Coronary artery (tissue), 2 donors: ENCODE data around the gene TBC1D5.
A peak's percentile ranks its signal among the peaks of the same experiment; 100 is the strongest.

Source experiments
- DNase-seq: peaks from one replicate; pipeline ENCODE4 v3.0.0-alpha.2; 2017; ENCODE audit warnings: low spot score
- H3K27ac ChIP-seq, 2 donors: fragments of 200-600 bp; sonication (generic); one replicate each; pipeline ENCODE4 v1.5.1; 2016 to 2019
- H3K4me3 ChIP-seq: fragments of 200-600 bp; sonication (generic); 2 replicates; pipeline ENCODE4 v1.5.1; 2016; ENCODE audit warnings: mild to moderate bottlenecking, moderate library complexity
- TF ChIP-seq, protein P1 (sequence below): fragments of 200-600 bp; sonication (generic); IDR thresholded peaks from one replicate; pipeline ENCODE4 v1.5.1; 2019; ENCODE audit warnings: antibody characterized with exemption

TBC1D5 gene

DNA sequence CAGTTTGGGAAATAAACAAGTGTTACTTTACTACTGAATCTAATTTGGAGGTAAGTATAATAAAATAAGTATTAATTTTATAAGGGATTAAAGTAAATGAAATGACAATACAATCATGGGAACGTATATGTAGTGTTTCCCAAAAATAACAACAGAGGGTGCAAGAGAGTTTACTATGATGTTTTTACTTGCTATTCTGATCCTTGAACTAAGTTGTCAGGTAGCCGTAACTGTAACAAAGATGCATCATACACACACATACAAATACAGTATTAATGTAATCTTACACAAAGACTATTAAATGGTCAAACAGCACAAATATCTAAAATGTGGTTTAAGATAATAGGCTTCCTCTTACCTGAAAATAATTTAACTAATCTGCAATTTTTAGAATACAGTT lies 311.4 kb downstream of the TBC1D5 start:
- no peak overlapping the region for H3K4me3 ChIP-seq
- H3K27ac ChIP-seq = no peak overlapping the region
- TF ChIP-seq, protein P1, sequence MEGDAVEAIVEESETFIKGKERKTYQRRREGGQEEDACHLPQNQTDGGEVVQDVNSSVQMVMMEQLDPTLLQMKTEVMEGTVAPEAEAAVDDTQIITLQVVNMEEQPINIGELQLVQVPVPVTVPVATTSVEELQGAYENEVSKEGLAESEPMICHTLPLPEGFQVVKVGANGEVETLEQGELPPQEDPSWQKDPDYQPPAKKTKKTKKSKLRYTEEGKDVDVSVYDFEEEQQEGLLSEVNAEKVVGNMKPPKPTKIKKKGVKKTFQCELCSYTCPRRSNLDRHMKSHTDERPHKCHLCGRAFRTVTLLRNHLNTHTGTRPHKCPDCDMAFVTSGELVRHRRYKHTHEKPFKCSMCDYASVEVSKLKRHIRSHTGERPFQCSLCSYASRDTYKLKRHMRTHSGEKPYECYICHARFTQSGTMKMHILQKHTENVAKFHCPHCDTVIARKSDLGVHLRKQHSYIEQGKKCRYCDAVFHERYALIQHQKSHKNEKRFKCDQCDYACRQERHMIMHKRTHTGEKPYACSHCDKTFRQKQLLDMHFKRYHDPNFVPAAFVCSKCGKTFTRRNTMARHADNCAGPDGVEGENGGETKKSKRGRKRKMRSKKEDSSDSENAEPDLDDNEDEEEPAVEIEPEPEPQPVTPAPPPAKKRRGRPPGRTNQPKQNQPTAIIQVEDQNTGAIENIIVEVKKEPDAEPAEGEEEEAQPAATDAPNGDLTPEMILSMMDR = peak; percentile 35
- DNase-seq = no peak

DNA sequence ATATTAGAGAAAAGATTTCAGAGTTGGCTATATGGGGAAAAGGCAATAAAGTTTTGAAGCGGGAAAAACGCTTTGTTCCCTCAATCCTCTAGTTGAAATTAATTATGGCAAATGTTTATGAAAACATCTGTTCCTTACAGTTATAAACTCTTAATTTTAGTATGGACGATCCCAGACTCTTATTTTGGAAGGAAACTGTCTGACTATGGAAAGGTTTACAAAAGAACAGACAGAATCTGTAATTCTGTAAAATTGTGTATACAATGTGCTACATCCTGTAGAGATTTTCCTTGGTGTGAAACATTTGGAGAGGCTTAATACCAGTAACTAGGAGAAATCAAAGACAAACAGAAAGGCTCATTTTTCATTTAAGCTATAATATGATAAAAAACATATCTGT lies 311.8 kb downstream of the TBC1D5 start:
- H3K27ac ChIP-seq = no peak overlapping the region
- DNase-seq = no peak
- TF ChIP-seq, protein P1 = no peak
- H3K4me3 ChIP-seq = no peak overlapping the region

DNA sequence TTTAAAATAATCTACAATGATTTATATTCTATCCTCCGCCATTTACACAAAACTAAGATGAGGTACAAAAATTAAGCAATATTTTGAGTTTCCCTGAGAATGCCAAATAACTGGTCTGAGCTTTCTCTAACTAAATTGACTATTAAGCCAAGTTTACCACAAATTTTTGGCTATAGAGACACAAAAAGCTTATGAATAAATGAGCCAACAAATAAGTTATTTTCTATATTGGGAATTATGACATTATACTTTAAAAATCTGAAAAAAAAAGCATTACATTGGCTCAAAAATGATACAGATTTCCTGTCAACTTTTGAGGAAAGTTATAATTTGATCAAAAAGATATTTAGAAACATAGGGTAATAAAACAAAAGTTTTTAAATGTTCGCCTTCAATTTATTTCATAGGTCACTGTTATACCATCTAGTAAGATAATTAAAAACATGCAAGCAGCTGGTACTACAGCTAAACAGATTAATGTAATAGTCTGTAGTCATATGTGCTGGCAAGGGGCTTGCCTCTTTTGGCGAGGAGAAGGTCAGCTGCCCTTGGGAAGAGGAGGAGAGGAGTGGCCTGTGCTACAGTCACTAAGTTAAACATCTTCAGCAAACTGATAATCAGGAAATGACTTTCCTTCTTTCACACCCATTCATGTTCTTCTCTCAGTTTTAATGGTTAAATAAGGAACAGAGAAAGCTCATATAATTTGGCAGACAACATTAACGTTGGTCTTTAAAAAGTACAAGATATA lies 318.5 kb downstream of the TBC1D5 start:
- TF ChIP-seq, protein P1 = no peak
- no peak overlapping the region for H3K27ac ChIP-seq
- H3K4me3 ChIP-seq = no peak overlapping the region
- no peak for DNase-seq

DNA sequence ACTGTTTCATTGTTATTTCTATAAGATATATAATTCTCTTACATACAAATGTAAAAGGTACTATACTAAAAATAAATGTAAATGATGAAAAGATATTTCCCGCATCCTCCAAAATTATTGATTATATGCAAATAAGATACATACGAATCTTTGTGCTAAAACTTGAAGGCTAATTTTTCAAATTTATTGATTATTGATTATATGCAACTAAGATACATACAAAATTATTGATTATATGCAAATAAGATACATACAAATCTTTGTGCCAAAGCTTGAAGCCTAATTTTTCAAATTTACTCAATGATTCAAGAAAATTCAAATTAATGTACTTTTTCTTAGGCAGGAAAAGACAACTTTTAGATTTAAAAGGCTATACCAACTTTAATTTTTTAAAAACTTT lies 319.8 kb downstream of the TBC1D5 start:
- no peak overlapping the region for H3K27ac ChIP-seq
- TF ChIP-seq, protein P1 = no peak
- H3K4me3 ChIP-seq = no peak overlapping the region
- no peak for DNase-seq

DNA sequence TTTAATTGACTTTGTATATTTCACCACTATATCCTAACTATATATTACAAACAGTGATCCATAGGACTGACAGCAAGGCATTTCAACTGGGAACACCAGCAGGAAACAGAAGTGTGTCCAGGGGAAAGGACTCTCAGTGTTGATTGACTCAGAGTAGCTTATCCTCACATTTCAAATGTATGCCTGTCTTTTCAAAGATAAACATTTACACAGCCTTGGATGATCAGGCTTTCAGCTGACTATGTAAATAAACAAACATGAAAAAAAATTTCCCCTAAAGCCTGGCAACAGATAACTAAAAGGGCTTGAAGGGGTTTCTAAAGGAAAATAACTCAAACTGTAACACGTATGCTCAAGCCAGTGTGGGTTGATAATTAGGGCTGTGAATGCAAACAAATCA lies 321.8 kb downstream of the TBC1D5 start:
- TF ChIP-seq, protein P1 = no peak
- Histone ChIP-seq H3K4me3 (no peak overlapping the region), H3K27ac (no peak overlapping the region)
- no peak for DNase-seq

DNA sequence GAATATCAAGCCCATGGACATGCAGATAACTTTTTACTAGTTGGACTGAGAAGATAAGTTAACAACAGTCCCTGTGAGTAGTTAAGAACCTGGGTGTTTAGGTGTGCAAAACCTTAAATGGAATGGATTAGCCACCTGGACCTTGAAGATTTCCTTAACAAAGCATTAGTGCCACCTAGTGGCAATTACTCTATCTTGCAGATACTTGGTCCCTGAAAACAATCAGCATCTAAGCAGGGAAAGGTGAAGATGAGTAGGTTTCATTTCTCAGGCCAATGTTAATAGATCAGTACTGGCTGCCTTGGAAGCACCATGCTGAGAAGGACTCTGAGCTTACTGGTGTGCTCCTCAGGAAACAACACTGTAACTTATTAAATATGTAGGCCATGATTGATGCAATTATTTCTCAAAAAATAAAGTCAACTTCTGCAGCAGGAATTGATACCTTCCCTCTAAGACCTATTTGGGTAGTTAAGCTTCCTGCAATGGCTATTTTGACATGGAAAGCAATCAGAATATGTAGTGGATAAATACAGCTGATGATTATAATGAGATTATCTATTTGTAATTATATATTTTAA lies 329.4 kb downstream of the TBC1D5 start:
- DNase-seq = no peak
- no peak overlapping the region for H3K27ac ChIP-seq
- TF ChIP-seq, protein P1 = peak; percentile 54
- H3K4me3 ChIP-seq = no peak overlapping the region
